ENCODE results near the gene HSPA1A. TPM values are rescaled to one million over a fixed set of nuclear protein-coding genes. Genes with fewer than 3 reads are reported as not detected.

HSPA1A gene
- total and polyA plus RNA-seq, 9 of the 15 experiments (the other 6 are each of a cell fraction or from before 2014, with no cell fraction given) = 2.2 to 273 (median 107) TPM

- no peak for TF ChIP-seq CCNT2 (IDR thresholded peaks at IDR 0.05; ENCODE audit: borderline replicate concordance, extremely low read depth, insufficient read length, low read depth, low read length)
- TF ChIP-seq CCAR2 (IDR thresholded peaks at IDR 0.05; ENCODE audit: low read depth, low read length) = peak; percentile 73; the same call in 1 of the 2 replicates
- TF ChIP-seq PHF8 (IDR thresholded peaks at IDR 0.05; ENCODE audit: borderline replicate concordance, low read length) = peak; percentile 65
- no peak; the same call in 1 of the 2 replicates for TF ChIP-seq ZC3H11A (IDR thresholded peaks at IDR 0.05; ENCODE audit: low read depth, low read length)
- TF ChIP-seq MCM7 (IDR thresholded peaks at IDR 0.05) = no peak
- no peak for TF ChIP-seq ARNT (IDR thresholded peaks at IDR 0.05)
- TF ChIP-seq ZNF12 (CRISPR knock-in tag; IDR thresholded peaks at IDR 0.05) = no peak; the same call in 1 of the 2 replicates
- peak; percentile 56 for TF ChIP-seq RBBP5 (IDR thresholded peaks at IDR 0.05; ENCODE audit: borderline replicate concordance, insufficient read depth, low read length, poor library complexity, severe bottlenecking)
- TF ChIP-seq PTBP1 (IDR thresholded peaks at IDR 0.05; ENCODE audit: low read depth, low read length) = no peak
- no peak for TF ChIP-seq TARDBP (IDR thresholded peaks at IDR 0.05)
- no peak for TF ChIP-seq ZNF507 (tag; conservative IDR thresholded peaks at IDR 0.05)
- 0 out of 2 replicates have a peak, but pooled peaks have one; percentile 45 for TF ChIP-seq ZNF717 (CRISPR knock-in tag; IDR thresholded peaks at IDR 0.05)
- no peak for TF ChIP-seq HDAC3 (IDR thresholded peaks at IDR 0.05; ENCODE audit: borderline replicate concordance, partially characterized antibody)
- no peak for TF ChIP-seq KLF1 (tag; IDR thresholded peaks at IDR 0.05)
- TF ChIP-seq, protein P1, sequence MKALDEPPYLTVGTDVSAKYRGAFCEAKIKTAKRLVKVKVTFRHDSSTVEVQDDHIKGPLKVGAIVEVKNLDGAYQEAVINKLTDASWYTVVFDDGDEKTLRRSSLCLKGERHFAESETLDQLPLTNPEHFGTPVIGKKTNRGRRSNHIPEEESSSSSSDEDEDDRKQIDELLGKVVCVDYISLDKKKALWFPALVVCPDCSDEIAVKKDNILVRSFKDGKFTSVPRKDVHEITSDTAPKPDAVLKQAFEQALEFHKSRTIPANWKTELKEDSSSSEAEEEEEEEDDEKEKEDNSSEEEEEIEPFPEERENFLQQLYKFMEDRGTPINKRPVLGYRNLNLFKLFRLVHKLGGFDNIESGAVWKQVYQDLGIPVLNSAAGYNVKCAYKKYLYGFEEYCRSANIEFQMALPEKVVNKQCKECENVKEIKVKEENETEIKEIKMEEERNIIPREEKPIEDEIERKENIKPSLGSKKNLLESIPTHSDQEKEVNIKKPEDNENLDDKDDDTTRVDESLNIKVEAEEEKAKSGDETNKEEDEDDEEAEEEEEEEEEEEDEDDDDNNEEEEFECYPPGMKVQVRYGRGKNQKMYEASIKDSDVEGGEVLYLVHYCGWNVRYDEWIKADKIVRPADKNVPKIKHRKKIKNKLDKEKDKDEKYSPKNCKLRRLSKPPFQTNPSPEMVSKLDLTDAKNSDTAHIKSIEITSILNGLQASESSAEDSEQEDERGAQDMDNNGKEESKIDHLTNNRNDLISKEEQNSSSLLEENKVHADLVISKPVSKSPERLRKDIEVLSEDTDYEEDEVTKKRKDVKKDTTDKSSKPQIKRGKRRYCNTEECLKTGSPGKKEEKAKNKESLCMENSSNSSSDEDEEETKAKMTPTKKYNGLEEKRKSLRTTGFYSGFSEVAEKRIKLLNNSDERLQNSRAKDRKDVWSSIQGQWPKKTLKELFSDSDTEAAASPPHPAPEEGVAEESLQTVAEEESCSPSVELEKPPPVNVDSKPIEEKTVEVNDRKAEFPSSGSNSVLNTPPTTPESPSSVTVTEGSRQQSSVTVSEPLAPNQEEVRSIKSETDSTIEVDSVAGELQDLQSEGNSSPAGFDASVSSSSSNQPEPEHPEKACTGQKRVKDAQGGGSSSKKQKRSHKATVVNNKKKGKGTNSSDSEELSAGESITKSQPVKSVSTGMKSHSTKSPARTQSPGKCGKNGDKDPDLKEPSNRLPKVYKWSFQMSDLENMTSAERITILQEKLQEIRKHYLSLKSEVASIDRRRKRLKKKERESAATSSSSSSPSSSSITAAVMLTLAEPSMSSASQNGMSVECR (CRISPR knock-in tag; IDR thresholded peaks at IDR 0.05) = peak; percentile 66
- TF ChIP-seq ZKSCAN8 (CRISPR knock-in tag; IDR thresholded peaks at IDR 0.05) = peak; percentile 90
- TF ChIP-seq TAF15 (IDR thresholded peaks at IDR 0.05; ENCODE audit: low read depth, low read length) = no peak
- no peak for TF ChIP-seq KHSRP (IDR thresholded peaks at IDR 0.05)
- no peak for TF ChIP-seq PREB (CRISPR knock-in tag; IDR thresholded peaks at IDR 0.05)
- TF ChIP-seq SMARCB1 (IDR thresholded peaks at IDR 0.05; ENCODE audit: insufficient read length, low read depth) = no peak
- TF ChIP-seq ZBTB7A (IDR thresholded peaks at IDR 0.05; ENCODE audit: borderline replicate concordance, control insufficient read depth, low read depth, low read length) = peak; percentile 66; the same call in 1 of the 2 replicates
- no peak for TF ChIP-seq ZNF384 (IDR thresholded peaks at IDR 0.05; ENCODE audit: low read depth, low read length)
- TF ChIP-seq GATA2 (CRISPR knock-in tag; IDR thresholded peaks at IDR 0.05) = no peak
- no peak for TF ChIP-seq ZNF146 (CRISPR knock-in tag; IDR thresholded peaks at IDR 0.05; ENCODE audit: unreplicated experiment)
- TF ChIP-seq ZNF175 (CRISPR knock-in tag; IDR thresholded peaks at IDR 0.05; ENCODE audit: low read depth) = no peak; the same call in 1 of the 2 replicates
These were observed 6.9 kb downstream of the HSPA1A start (continued) for GRCh38 chr6:31822036-31822821.
